HG02870 (cell line): Measurements from ENCODE around the gene SEPTIN8.

Source experiments
- ATAC-seq: cut with Tn5 transposase; IDR thresholded peaks from one replicate; pipeline ENCODE4 v1.9.1; 2021; ENCODE audit warnings: mild to moderate bottlenecking, moderate library complexity; ENCODE audit not compliant: unreplicated experiment

The SEPTIN8 gene

DNA sequence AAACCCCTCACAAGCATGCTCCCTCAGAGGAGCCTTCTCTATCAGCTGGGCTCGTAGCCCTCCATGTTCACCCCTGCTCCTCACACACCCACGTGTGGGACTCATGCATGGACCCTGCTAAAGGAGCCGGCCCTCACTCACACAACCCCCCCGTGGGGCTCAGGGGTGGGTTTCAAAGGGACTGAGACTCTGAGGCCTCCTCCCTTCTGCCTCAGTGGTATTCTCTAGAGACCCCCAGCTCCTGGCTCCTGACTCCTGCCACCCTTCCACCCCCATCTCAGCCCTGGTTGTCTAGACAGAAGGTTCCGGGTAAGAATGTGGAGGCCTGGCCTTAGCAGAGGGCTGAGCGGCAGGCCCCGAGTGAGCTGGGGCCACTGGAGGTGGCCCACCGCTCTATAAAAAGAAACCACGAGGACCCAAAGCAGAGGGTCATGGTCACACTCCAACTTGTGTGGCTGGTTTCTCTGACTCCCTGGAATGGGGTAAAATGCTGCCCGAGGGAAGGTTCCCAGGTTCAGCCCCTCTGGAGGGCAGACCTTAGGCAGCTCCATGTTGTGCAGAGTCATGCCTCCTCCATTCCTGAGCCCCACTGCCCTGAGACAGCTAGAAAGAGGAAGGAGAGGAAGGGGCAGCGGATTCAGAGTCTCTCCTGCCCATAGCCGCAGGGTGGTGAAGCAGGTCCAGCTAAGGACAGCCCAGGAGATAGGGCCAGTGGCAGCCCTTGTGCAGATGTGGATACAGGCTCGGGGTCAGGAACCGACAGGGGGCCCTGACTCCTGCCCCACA lies 10.8 kb downstream of the SEPTIN8 start:
- no peak for ATAC-seq

- ATAC-seq = no peak
These were observed 11.6 kb downstream of the SEPTIN8 start for GRCh38 chr5:132765311-132766019.

DNA sequence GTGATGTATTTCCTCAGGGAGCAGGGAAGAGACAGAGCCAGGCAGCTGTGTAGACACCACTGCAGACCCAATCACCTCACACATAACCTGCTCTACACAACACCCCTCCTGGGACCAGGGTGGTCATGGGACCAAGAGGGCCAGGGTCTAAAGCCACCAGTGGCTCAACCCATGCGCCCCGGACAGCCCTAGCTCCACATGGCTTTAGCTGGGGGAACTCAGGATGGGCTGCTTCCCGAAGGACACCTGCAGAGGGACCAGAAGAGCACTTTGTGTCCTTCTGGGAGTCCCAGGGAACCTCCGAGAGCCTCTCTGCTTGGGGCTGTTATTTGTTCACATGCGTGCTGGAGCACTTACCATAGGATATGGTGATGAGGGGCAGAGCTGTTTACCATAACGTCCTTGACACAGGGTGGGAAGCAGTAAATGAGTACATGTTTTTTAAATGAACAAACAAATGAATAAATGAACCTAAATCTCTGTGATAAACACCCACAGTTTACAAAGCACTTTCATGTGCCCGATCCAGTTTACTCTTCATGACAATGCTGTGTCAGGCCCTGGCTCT lies 12.3 kb downstream of the SEPTIN8 start:
- ATAC-seq = no peak

DNA sequence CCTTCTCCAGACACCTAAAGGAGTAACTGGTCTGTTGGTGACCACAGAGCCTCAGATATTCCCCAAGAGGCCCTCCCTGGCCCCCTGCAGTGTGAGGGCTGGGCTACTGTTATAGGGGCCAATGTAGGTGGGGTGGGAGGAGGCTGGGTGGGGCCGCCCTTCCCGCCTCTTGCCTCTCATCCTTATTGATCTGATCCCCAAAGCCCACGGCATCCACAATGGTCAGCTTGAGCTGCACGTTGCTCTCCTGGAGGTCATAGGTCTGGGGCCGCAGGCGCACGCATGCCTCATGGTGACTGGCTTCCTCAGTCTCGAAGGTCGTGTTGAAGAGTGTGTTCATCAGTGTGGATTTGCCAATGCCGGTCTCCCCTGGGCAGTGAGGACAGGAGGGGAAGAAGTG lies 13.0 kb downstream of the SEPTIN8 start:
- ATAC-seq = no peak

DNA sequence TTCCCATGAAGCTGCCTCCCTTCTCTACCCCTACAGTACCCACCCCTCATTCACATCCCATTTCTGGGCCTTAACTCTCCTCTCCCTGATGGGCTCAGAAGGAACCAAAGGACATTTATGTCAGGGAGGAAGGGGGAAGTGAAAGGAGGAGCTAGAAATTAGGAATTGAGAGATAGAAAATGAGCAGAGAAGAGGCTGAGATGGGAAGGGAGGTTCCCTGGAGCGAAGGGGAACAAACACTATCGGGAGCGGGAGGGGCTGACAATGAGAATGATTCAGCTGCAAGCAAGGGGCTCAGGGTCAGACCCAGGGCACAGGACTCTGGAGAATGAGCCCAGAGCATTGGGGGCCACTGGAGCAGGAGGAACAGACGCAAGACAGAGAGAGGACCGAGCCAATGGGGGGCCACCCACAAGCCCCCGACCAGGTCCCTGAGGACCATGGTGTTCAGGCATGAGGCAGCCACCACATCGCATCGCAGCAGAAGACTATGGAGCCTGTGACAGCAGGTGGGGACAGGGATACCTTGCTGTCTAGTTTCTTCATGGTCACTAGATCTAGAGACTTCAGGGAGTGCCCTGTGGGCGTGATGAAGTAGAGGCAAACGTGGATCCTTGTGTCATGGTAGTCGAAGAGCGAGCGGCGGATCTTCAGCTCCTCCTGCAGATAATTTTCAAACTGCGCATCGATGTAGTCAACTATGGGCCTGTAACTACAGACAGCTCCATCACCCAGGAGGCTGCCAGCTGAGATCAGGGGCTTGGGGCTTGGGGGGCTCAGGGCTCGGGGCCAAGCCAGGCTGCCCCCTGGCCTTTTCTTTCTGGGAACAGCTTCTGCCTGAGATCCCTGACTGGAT lies 13.6 kb downstream of the SEPTIN8 start:
- no peak for ATAC-seq

GRCh38 chr5:132762246-132763000 lies 14.6 kb downstream of the SEPTIN8 start:
- ATAC-seq = no peak

- no peak for ATAC-seq
These were observed 15.5 kb downstream of the SEPTIN8 start for GRCh38 chr5:132761321-132762240.

GRCh38 chr5:132760601-132761317 lies 16.3 kb downstream of the SEPTIN8 start:
- ATAC-seq = no peak

- ATAC-seq = no peak
These were observed 17.0 kb downstream of the SEPTIN8 start for GRCh38 chr5:132760049-132760420.

DNA sequence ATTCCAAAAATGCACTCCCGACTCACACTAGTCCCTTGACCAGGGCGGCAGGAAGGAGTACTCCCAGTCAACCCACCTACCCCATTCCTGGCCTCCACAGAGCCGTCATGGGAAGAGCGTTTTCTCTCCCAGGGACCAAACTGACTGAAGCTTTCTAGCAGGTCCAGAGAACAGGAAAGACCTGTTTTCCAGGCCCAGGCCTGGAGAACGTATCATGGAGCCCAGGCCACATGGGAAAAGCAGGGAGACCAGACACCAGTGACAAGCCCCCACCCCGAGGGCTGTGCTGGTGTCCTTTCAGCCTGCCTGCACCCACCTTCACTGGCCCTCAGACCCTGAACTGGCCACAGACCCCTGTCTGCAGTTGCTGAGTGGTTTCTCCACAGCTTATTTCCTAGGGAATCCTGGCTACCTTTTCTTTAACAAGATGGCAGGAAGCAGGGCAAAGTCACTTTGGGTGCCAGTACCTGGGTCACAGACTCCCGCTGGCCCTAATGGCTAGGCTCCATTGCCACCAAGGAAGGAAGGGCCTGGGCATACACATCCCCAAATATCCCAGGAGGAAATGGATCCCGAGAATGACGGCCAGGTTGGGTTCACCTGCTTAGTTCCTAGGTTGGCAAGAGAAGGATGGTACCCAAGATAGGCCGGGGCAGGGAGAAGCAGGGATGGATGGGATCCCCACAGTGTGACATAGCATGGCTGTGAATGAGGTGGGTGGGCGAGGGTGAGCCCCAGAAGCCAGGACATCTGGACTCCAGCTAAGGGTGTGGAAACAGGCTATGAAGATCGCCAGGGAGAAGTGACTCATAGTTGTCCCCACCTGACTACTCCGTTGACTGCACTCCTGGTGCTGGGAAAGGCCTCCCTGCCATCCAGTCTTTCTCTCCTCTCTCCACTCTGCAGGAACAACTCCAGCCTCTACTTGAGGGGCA lies 17.7 kb downstream of the SEPTIN8 start:
- no peak for ATAC-seq

- no peak for ATAC-seq
These were observed 18.6 kb downstream of the SEPTIN8 start for GRCh38 chr5:132758451-132758850.

DNA sequence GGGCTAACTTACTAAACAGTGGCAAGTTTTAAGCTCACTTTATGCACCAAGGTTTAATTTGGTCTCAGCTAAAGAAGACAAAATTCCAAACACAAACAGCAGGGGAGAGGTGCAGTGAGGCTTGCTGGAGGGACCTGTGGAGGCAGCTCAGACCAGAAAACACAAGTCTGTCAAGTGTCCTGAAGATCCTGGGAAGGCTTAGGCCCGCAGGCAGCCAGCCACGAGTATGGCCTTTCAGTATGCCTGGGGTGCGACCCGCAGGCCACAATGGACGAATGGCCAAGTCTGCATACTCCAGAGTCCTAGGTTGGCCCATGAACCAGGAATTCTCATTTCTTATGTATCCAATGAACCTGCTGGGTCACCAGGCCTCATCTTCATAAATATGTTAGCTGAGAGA lies 20.5 kb downstream of the SEPTIN8 start:
- ATAC-seq = no peak

- ATAC-seq = no peak
These were observed 22.1 kb downstream of the SEPTIN8 start for GRCh38 chr5:132754947-132755346.

DNA sequence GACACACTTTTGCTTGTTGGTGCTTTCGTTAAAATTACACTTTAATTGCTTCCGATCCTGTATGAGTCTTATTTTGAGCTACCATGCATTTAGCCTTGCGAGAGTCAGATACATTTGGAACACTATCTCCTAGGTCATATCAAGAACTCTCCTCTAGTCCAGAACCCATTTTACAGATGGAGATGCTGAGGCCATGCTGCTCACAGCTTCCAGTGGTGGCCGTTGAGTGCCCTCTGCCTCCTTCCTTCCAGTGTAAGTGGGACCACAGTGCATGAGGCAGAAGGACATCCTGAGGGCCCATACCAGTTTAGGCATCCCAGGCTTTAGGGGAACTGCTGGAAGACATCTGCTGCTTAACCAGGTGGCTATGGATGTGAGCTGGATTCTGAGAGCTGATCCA lies 22.9 kb downstream of the SEPTIN8 start:
- ATAC-seq = no peak

DNA sequence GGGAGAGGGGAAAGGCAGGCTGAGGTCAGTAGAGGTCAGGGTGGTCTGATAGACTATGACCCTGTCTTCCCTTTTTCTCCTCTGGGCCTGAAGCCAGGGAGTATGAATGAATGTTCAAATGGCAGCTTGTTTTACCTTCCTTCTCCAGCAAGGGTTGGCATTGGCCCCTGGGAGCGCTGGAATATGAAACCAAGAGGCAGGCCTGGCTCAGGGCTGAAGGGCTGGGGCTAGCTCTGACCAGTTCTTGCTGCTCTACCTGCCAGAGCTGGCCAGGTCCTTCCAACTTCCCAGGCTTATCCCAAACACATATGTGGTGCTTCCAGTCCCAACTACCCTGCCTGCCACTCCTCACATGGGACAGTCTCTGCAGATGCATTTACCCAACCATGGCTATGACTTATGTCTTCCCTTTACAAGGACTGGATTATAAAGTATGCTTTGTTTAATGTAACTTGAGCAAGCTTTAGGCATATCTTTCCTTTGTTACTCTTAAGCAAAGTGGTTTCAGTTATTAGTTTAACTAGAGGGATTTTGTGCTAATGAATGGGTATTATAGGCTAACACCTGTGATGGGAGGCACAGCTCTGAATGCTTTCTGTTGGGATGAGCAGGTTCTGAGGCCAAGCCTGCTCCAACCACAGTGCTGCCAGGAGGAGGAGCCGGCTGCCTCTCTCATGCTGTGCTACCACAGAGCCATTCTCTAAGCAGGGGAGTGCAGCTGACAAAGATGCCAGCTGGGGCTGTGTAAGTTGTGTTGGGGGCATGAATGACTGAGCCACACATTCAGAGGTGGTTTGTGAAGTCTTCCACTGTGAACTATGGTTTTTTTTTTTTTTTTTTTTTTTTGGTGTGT lies 23.7 kb downstream of the SEPTIN8 start:
- ATAC-seq = no peak

GRCh38 chr5:132752581-132753125 lies 24.4 kb downstream of the SEPTIN8 start:
- ATAC-seq = no peak
